DND-41 (cell line): ENCODE data around the gene RABAC1.

Experiments used
- ATAC-seq: fragments of 200-7000 bp; cut with Tn5 transposase; 3 replicates; pipeline ENCODE4 v1.9.1; 2021; ENCODE audit warnings: low read depth; ENCODE audit not compliant: insufficient read depth
- DNase-seq: peaks from one replicate; pipeline ENCODE4 v3.0.0-alpha.2; 2020
- H2AFZ ChIP-seq: 2 replicates; pipeline ENCODE4 v1.6.0; 2012; ENCODE audit warnings: low read depth, low read length
- H3K27ac ChIP-seq: 2 replicates; pipeline ENCODE4 v1.5.1; 2012; ENCODE audit warnings: low read length, inconsistent platforms
- H3K27me3 ChIP-seq: fragments of 200-600 bp; sonication (generic); 2 replicates; pipeline ENCODE4 v1.6.0; 2012; ENCODE audit warnings: low read length, mild to moderate bottlenecking, inconsistent platforms; ENCODE audit not compliant: insufficient read depth, poor library complexity
- H3K36me3 ChIP-seq: 2 replicates; pipeline ENCODE4 v1.5.1; 2012; ENCODE audit warnings: low read length, inconsistent platforms; ENCODE audit not compliant: insufficient read depth
- H3K4me1 ChIP-seq: 2 replicates; pipeline ENCODE4 v1.5.1; 2012; ENCODE audit warnings: mild to moderate bottlenecking, low read length; ENCODE audit not compliant: insufficient read depth
- H3K4me2 ChIP-seq: 2 replicates; pipeline ENCODE4 v1.6.0; 2012; ENCODE audit warnings: mild to moderate bottlenecking, moderate library complexity, low read length, inconsistent platforms; ENCODE audit not compliant: insufficient read depth
- H3K4me3 ChIP-seq, 2 experiments: fragments of 200-600 bp in 1 of 2; shearing (Covaris generic) in 1 of 2; 2 replicates each; pipeline ENCODE4 v1.5.1; 2012 to 2016; ENCODE audit warnings: inconsistent platforms in 2 of 2, low read length in 2 of 2, mild to moderate bottlenecking in 2 of 2, low read depth in 1 of 2, moderate library complexity in 1 of 2
- H3K79me2 ChIP-seq: 2 replicates; pipeline ENCODE4 v1.6.0; 2012; ENCODE audit warnings: low read length, inconsistent platforms; ENCODE audit not compliant: insufficient read depth
- H3K9ac ChIP-seq: 2 replicates; pipeline ENCODE4 v1.6.0; 2012; ENCODE audit warnings: low read depth, mild to moderate bottlenecking, inconsistent platforms, low read length, moderate library complexity
- H3K9me3 ChIP-seq: 2 replicates; pipeline ENCODE4 v1.5.1; 2012; ENCODE audit warnings: low read length, moderate library complexity, mild to moderate bottlenecking, inconsistent platforms; ENCODE audit not compliant: insufficient read depth, severe bottlenecking
- H4K20me1 ChIP-seq: 2 replicates; pipeline ENCODE4 v1.6.0; 2012; ENCODE audit warnings: low read length; ENCODE audit not compliant: insufficient read depth
- EZH2 ChIP-seq: IDR thresholded peaks from 3 replicates; pipeline ENCODE4 v1.6.1; 2012; ENCODE audit warnings: borderline replicate concordance, low read depth, mild to moderate bottlenecking, moderate library complexity, low read length, inconsistent platforms; ENCODE audit not compliant: severe bottlenecking
- TF ChIP-seq, protein P1 (sequence below): IDR thresholded peaks from 2 replicates; pipeline ENCODE4 v1.5.1; 2012; ENCODE audit warnings: borderline replicate concordance, low read length, moderate library complexity, mild to moderate bottlenecking; ENCODE audit not compliant: poor library complexity, severe bottlenecking; ENCODE audit errors: extremely low read depth

Gene RABAC1

GRCh38 chr19:41968751-41969595 lies 9.9 kb upstream of the RABAC1 start:
- Histone ChIP-seq H3K9me3 (no peaks in the 10 kb centered on the region), H3K36me3 (peaks cover 67% of the 10 kb centered on the region), H3K4me2 (no peak overlapping the region), H4K20me1 (no peaks in the 10 kb centered on the region), H3K27ac (no peak overlapping the region), H3K9ac (no peak overlapping the region), H3K79me2 (no peaks in the 10 kb centered on the region), H2AFZ (no peak overlapping the region), H3K4me3 (no peak overlapping the region), H3K4me1 (no peaks in the 10 kb centered on the region), H3K27me3 (no peaks in the 10 kb centered on the region)
- DNase-seq (no peak), ATAC-seq (no peak)
- no peak for TF ChIP-seq EZH2
- TF ChIP-seq, protein P1, sequence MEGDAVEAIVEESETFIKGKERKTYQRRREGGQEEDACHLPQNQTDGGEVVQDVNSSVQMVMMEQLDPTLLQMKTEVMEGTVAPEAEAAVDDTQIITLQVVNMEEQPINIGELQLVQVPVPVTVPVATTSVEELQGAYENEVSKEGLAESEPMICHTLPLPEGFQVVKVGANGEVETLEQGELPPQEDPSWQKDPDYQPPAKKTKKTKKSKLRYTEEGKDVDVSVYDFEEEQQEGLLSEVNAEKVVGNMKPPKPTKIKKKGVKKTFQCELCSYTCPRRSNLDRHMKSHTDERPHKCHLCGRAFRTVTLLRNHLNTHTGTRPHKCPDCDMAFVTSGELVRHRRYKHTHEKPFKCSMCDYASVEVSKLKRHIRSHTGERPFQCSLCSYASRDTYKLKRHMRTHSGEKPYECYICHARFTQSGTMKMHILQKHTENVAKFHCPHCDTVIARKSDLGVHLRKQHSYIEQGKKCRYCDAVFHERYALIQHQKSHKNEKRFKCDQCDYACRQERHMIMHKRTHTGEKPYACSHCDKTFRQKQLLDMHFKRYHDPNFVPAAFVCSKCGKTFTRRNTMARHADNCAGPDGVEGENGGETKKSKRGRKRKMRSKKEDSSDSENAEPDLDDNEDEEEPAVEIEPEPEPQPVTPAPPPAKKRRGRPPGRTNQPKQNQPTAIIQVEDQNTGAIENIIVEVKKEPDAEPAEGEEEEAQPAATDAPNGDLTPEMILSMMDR: no peak

DNA sequence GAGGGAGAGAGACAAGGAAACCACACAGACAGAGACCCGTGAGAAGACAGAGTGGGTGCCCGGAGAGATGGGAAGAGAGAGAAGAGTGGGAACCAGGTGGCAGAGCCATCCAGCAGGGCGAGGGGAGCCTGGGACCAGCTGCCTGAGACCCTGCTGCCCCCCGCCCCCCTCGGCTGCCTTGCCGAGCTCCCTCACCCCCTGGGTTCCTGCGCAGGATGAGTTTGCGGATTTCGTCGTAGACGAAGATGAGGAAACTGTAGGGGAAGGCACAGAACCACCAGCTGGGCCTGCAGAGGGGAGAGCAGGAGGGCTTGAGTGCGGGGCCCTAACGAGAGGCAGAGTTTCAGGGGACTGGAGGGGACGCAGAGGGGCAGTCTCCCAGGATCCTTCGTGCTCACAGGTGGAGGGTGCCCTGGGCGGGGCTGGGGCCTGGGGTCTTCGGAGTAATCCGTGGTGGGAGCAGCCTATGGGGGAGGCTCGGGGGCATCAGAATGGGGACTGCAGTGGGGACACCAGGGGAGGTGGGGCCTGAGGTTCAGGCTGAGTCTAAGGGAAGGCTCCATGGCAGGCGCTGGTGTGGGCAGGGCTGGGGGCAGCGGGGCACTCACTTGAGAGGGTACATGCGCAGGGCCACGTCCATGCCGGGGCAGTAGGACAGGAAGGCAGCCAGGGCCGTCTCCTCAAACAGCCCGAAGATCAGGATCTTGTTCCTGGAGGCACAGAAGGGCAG lies 8.1 kb upstream of the RABAC1 start:
- Histone ChIP-seq H3K27ac (no peak overlapping the region), H3K36me3 (peaks cover 54% of the 10 kb centered on the region), H4K20me1 (no peaks in the 10 kb centered on the region), H3K9ac (no peak overlapping the region), H2AFZ (no peak overlapping the region), H3K79me2 (no peaks in the 10 kb centered on the region), H3K4me3 (no peak overlapping the region), H3K4me1 (no peaks in the 10 kb centered on the region), H3K4me2 (no peak overlapping the region), H3K9me3 (no peaks in the 10 kb centered on the region), H3K27me3 (no peaks in the 10 kb centered on the region)
- DNase-seq: no peak
- no peak for TF ChIP-seq EZH2
- TF ChIP-seq, protein P1: no peak
- no peak for ATAC-seq

GRCh38 chr19:41965106-41965505 lies 6.0 kb upstream of the RABAC1 start:
- DNase-seq: peak; percentile 33
- Histone ChIP-seq H3K9ac (no peak overlapping the region), H3K36me3 (peaks cover 38% of the 10 kb centered on the region), H3K9me3 (no peaks in the 10 kb centered on the region), H4K20me1 (no peaks in the 10 kb centered on the region), H3K4me1 (no peaks in the 10 kb centered on the region), H3K79me2 (no peaks in the 10 kb centered on the region), H3K4me3 (no peak overlapping the region), H3K4me2 (no peak overlapping the region), H3K27ac (no peak overlapping the region), H3K27me3 (no peaks in the 10 kb centered on the region), H2AFZ (no peak overlapping the region)
- peak; percentile 67 for ATAC-seq
- no peak for TF ChIP-seq EZH2
- TF ChIP-seq, protein P1: no peak
